ENCODE results near the gene RPS19.
"Not testable (repeated sequence)": the region's sequence is repeated elsewhere in the genome, so short reads cannot be mapped to it uniquely, and the experiment has no call there.

RPS19 gene

DNA sequence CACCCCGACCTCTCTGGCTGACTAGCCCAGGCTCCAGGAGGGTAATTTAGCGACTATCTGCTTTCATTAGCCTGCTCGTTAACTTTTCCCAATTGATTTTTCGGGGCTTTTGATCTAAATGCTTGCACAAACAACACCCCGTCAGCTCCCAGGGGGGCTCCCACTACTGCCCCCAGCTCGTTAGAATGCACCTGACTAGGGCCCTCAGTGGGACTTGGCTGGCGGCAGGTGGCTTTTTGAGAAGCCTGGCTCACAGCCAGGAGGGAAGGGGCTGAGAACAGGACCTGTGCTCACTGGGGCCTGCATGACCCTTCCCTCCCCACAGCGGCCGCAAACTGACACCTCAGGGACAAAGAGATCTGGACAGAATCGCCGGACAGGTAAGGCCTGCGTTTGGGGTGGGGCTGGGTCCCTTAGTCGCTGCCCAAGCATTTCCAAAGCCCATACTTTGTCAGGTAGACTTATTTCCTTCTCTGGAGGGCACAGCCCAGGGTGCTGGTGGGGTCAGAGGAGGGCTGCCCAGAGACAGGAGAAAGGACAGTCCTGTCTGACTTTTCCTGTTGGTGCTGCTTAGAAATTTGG lies 9.4 kb downstream of the RPS19 start:
- no peak for TF ChIP-seq CTCF (conservative IDR thresholded peaks at IDR 0.05; ENCODE audit: control insufficient read depth, insufficient read depth, low read depth, low read length)
- no peak overlapping the region for H3K4me3 ChIP-seq (ENCODE audit: control insufficient read depth, low read depth, low read length)
- DNase-seq (ENCODE audit: low read depth) = no peak

DNA sequence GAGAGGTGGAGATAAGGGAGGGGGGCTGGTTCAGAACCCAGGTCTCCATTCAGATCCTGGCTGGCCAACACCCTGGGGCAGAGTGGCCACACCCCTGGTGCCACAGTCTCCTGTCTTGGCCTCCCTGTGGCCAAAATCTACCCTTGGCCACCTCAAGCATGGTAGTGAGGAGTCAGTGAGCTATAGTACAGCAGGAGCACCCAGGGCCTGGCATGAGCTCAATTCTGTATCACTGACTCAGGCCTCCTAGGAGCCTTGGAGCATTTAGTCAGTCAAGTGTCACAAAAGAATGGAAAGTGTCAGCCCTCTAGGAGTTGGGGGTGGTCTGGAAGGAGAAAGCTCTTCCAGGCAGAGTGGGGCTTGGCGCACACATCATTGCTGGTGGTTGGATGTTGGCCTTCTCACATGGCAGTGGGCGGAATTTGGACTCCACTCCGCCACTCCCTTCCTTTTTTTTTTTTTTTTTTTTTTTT lies 10.4 kb downstream of the RPS19 start:
- DNase-seq (ENCODE audit: low read depth) = peak; percentile 74
- H3K4me3 ChIP-seq (ENCODE audit: control insufficient read depth, low read depth, low read length) = no peak overlapping the region
- TF ChIP-seq CTCF (conservative IDR thresholded peaks at IDR 0.05; ENCODE audit: control insufficient read depth, insufficient read depth, low read depth, low read length) = no peak

GRCh38 chr19:41871573-41872383 lies 11.7 kb downstream of the RPS19 start:
- no peak overlapping the region for H3K4me3 ChIP-seq (ENCODE audit: control insufficient read depth, low read depth, low read length)
- no peak for DNase-seq (ENCODE audit: low read depth)
- no peak for TF ChIP-seq CTCF (conservative IDR thresholded peaks at IDR 0.05; ENCODE audit: control insufficient read depth, insufficient read depth, low read depth, low read length)

GRCh38 chr19:41872384-41872774 lies 12.3 kb downstream of the RPS19 start:
- no peak overlapping the region for H3K4me3 ChIP-seq (ENCODE audit: control insufficient read depth, low read depth, low read length)
- no peak for TF ChIP-seq CTCF (conservative IDR thresholded peaks at IDR 0.05; ENCODE audit: control insufficient read depth, insufficient read depth, low read depth, low read length)
- peak; percentile 25 for DNase-seq (ENCODE audit: low read depth)

- peak; percentile 61 for TF ChIP-seq CTCF (conservative IDR thresholded peaks at IDR 0.05; ENCODE audit: control insufficient read depth, insufficient read depth, low read depth, low read length)
- H3K4me3 ChIP-seq (ENCODE audit: control insufficient read depth, low read depth, low read length) = no peak overlapping the region
- DNase-seq (ENCODE audit: low read depth) = peak; percentile 58
These were observed 13.0 kb downstream of the RPS19 start for GRCh38 chr19:41872775-41873647.

- DNase-seq (ENCODE audit: low read depth); H3K4me3 ChIP-seq (ENCODE audit: control insufficient read depth, low read depth, low read length): not testable (repeated sequence)
These were observed 15.9 kb downstream of the RPS19 start for GRCh38 chr19:41875973-41876372.
